Ramos (cell line): ENCODE results near the gene IRF4.
"Not testable (repeated sequence)": the region's sequence is repeated elsewhere in the genome, so short reads cannot be mapped to it uniquely, and the experiment has no call there.

Source experiments
- in situ Hi-C: fragments of 300-500 bp; cut with MboI; formaldehyde crosslinking; loops from one replicate; pipeline ENCODE4 v1.14.3; 2022; ENCODE audit warnings: low sequenced_read_pairs; ENCODE audit not compliant: unreplicated experiment

IRF4 gene

DNA sequence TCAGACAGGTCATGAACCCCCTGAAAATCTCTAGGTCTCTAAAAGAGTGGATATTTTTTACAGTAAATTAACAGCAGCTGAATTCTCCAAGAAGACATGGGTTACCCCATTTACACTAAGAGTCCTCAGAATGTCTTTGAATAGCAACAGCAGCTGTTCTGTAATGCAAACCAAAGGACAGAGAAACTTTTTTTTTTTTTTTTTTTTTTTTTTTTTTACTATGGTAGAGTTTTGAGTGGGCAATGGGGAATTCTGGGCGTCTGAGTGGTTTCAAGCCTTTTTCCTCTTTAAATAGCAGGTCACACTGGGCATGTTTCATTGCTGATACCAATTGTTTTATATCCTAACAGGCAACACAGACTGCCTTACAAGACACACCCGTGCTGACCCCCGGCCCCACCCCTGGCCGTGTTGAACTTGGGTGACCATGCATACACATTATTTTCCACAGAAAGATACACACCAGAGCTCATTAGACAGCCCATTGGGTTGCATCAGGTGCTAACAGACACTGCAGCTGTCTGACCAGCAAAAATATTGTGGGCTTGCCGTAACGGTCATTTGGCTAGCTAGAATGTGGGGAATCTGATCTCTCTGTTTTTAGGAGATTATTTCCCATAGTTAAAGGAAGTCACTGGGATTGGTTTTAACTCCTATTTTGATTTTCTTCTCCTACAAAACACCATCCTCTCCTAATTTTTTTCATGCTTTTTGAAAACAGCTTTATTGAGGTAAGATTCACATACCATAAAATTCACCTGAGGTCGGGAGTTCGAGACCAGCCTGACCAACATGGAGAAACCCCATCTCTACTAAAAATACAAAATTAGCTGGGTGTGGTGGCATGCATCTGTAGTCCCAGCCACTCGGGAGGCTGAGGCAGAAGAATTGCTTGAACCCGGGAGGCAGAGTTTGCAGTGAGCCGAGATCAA lies 26.7 kb upstream of the IRF4 start:
- in situ Hi-C loops = loop anchor here (5.0 kb wide), 1 partner anchor 68 kb away; no protein-coding TSS in a partner anchor

DNA sequence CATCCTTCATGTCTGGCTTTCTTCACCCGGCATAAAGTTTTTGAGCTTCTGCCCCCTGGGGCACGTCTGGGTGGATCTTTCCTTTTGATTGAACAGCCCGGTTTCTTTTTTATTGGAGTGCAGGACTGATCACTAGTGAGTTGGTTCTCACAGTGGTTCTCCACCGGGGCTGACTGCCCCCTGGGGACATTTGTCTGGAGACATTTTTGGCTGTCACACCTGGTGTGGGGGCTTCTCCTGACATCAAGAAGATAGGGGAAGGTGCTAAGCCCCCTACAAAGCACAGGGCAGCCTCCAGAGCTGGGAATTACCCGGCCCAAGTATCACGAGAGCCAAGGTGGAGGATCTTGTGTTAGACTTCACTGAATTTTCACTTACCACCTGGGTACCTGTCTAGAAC lies 25.7 kb upstream of the IRF4 start:
- in situ Hi-C loops = no loop called here

GRCh38 chr6:366389-367297 lies 24.9 kb upstream of the IRF4 start:
- in situ Hi-C loops = no loop called here

DNA sequence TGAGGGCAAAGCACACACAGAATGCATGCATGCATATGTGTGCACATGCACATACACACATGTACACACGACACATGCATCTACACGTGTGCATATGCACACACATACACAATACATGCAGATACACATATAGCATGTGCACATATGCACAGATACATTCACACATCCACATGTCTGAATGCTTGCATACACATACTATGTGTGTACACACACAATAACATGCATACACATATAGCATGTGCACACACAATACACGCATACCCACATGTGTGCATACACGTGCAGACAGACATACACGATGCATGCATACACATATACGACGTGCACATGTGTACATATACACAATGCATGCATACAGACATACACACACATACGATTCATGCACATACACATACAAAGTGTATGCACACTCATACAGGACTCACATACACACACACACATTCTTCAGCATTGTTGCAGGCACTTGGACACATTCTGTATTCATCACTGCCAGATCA lies 24.2 kb upstream of the IRF4 start:
- in situ Hi-C loops = no loop called here

DNA sequence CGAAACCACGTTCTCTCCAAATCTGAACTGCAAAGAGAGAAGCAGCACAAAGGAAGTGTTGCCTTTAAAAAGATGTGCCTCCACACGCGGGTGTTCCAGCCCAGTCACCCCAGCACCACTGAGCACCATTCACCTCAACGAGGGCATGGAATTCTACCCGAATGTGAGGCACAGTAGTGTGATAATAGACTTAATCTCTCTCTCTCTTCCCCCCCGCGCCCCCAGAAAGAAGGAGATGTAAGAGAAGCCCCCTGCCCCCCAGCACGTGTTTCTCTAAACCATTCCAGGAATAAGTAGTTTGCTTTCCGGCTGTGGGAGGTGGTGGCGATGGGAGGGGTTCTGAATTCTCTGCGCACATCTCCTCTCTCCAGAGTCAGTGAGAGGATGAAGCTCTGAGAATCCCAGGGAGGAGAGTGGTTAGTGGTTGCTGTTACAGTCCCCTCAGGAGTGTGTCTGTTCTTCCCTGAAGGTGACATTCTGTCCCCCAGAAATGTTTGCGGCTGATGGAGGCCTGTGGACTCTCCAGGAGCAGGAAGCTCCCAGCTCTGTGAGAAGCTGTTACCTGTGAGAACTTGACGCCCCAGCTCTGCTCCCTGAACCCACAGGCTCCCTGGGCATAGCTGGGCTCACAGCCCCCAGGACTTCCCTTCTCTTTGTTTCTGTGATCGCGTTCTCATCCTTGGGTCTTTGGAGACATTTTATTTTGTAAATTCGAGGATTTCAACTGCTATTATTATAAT lies 23.5 kb upstream of the IRF4 start:
- in situ Hi-C loops = no loop called here

- in situ Hi-C loops = no loop called here
Observed at GRCh38 chr6:369559-370431, 21.8 kb upstream of the IRF4 start.

GRCh38 chr6:370555-370954 lies 21.0 kb upstream of the IRF4 start:
- in situ Hi-C loops = no loop called here

DNA sequence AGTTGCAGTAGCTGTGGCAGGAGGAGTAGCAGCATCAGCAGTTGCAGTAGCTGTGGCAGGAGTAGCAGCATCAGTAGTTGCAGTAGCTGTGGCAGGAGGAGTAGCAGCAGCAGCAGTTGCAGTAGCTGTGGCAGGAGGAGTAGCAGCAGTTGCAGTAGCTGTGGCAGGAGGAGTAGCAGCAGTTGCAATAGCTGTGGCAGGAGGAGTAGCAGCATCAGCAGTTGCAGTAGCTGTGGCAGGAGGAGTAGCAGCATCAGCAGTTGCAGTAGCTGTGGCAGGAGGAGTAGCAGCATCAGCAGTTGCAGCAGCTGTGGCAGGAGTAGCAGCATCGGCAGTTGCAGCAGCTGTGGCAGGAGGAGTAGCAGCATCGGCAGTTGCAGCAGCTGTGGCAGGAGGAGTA lies 19.7 kb upstream of the IRF4 start:
- in situ Hi-C loops = not testable (repeated sequence)

GRCh38 chr6:372336-372911 lies 19.1 kb upstream of the IRF4 start:
- in situ Hi-C loops = no loop called here

DNA sequence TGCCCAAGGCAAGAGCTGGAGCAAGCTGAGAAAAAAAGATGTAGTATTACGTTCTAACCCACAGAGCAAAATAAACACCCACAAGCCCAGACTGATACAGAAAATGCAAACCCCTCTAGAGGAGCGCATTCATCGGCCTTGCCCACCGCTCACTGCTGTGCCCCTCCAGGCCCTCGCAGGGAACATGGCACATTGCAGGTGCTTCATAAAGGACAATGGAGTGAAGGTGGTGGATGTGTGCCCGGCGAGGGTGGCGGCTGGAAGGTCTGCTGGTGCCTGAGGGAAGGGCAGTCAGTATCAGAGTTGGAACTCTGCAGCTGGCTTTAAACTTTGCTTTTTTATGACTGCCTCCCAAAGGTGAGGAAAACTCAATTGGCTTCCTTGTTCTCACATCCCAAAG lies 18.5 kb upstream of the IRF4 start:
- in situ Hi-C loops = no loop called here

- in situ Hi-C loops = no loop called here
Observed at GRCh38 chr6:373773-374724, 17.5 kb upstream of the IRF4 start.

DNA sequence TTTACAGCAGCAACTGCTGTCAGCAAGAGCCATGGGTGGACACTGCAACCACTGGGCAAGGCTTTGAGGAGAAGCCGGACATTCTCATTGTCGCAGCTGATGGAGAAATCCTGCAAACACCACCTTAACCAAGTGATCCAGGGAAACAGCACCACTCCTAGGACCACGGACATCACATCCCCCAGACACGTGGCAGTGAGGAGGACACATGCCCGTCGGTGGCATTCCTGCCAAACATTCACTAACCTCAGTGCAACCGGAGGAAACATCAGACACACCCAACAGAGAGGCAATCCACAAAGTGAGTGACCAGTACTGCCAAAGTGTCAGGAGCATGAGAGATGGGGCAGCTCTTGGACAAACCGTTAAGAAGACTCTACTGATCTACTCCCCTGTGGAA lies 16.6 kb upstream of the IRF4 start:
- in situ Hi-C loops = no loop called here

DNA sequence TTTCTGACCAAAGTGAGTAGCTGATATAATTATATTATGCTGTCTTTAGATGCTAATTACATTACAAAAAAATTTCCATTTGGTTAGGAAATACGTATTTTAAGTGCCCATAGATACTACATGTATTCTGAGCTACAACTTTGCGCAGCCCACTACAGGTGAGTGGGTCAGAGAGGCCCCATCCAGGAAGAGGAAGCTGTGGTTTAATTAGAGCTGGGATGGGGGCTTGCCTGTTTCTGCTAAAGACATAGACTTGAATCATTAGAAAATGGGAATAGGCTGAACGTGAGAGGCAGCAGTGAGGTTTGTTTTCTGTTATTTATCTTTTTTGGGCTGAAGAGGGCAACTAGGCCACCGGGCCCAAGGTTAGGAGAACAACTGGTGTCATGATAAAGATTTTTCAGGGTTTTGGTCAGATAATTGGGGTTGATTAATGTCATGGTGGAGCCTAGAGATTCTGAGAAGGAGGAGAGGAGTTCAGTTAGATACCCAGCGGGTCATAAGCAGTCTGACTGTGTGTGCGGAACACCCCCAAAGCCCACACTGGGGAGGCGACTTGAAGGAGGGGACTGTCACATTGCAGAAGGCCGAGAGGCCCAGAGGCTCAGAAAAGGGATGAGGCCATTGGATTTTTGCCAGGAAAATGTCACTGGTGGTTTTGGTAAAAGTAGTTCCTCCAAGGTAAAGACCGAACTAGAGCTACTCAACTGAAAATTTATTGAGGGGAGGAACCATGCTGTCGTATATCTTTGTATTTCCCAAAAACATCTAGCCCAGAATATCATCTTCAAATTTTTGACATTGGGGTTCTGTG lies 14.5 kb upstream of the IRF4 start:
- in situ Hi-C loops = no loop called here

DNA sequence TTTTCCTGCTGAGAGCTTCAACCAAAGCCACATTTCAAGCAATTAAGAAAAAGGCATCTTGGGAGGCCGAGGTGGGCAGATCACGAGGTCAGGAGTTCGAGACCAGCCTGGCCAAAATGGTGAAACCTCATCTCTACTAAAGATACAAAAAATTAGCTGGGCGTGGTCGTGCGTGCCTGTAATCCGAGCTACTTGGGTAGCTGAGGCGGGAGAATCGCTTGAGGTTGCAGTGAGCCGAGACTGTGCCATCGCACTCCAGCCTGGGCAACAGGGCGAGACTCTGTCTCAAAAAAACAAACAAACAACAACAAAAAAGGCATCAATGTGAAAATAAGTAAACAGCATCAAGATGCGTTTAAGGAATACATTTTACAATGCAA lies 13.9 kb upstream of the IRF4 start:
- in situ Hi-C loops = not testable (repeated sequence)

GRCh38 chr6:378090-378957 lies 13.2 kb upstream of the IRF4 start:
- in situ Hi-C loops = no loop called here

GRCh38 chr6:378958-379409 lies 12.6 kb upstream of the IRF4 start:
- in situ Hi-C loops = no loop called here
